Retinal pigment epithelial cell (primary cell): Measurements from ENCODE around the gene PLEKHG2.
A peak's percentile ranks its signal among the peaks of the same experiment; 100 is the strongest.

ENCODE experiments used
- DNase-seq: peaks from one replicate; pipeline ENCODE4 v3.0.0-alpha.2; 2010; ENCODE audit warnings: low read depth
- H3K4me3 ChIP-seq: 2 replicates; pipeline ENCODE4 v1.5.1; 2011; ENCODE audit warnings: mild to moderate bottlenecking, low read length, control low read depth, moderate library complexity
- CTCF ChIP-seq: conservative IDR thresholded peaks from 2 replicates; pipeline ENCODE4 v1.5.1; 2011; ENCODE audit warnings: low read depth, low read length, control low read depth, inconsistent platforms

Gene PLEKHG2

GRCh38 chr19:39405261-39405957 lies 7.1 kb upstream of the PLEKHG2 start:
- H3K4me3 ChIP-seq: no peak overlapping the region
- no peak for DNase-seq
- TF ChIP-seq CTCF: no peak

- H3K4me3 ChIP-seq: peak overlapping the region; percentile 89
- TF ChIP-seq CTCF: no peak
- no peak for DNase-seq
Measured at GRCh38 chr19:39405958-39406655, 6.4 kb upstream of the PLEKHG2 start.

- no peak for DNase-seq
- peak; percentile 8 for TF ChIP-seq CTCF
- H3K4me3 ChIP-seq: peak within 1 kb of the TSS; percentile 89
Measured at GRCh38 chr19:39406656-39407409, 5.6 kb upstream of the PLEKHG2 start, which contains the start of gene ZFP36. TSS of gene ZFP36 (plus strand) at chr19:39406847. CDS start at chr19:39406905, 58 bp downstream.

GRCh38 chr19:39407410-39407659 lies 5.1 kb upstream of the PLEKHG2 start:
- H3K4me3 ChIP-seq: peak overlapping the region; percentile 89
- TF ChIP-seq CTCF: no peak
- DNase-seq: no peak

GRCh38 chr19:39407660-39408391 lies 4.6 kb upstream of the PLEKHG2 start:
- DNase-seq: no peak
- no peak for TF ChIP-seq CTCF
- peak overlapping the region; percentile 89 for H3K4me3 ChIP-seq

GRCh38 chr19:39408392-39409207 lies 3.9 kb upstream of the PLEKHG2 start:
- DNase-seq: no peak
- H3K4me3 ChIP-seq: peak overlapping the region; percentile 89
- no peak for TF ChIP-seq CTCF
